Prostate gland (tissue), 2 donors: Measurements from ENCODE around the gene CHPF. TPM values are rescaled to one million over a fixed set of nuclear protein-coding genes. Genes with fewer than 3 reads are reported as not detected.
A peak's percentile ranks its signal among the peaks of the same experiment; 100 is the strongest.

Experiments
- DNase-seq: peaks from one replicate; pipeline ENCODE4 v3.0.0-alpha.2; 2019; ENCODE audit warnings: low spot score
- H3K27ac ChIP-seq, 2 donors: fragments of 200-600 bp; sonication (generic); 2 replicates each; pipeline ENCODE4 v1.5.1; 2017 to 2019
- H3K27me3 ChIP-seq: fragments of 200-600 bp; sonication (generic); replicated peaks from 2 replicates; pipeline ENCODE4 v1.5.1; 2019; ENCODE audit not compliant: insufficient read depth
- H3K36me3 ChIP-seq, 2 donors: fragments of 200-600 bp; sonication (generic); 1 replicate in 1 of 2; 2 replicates in 1 of 2; pipeline versions ENCODE4 v1.5.1 to v1.8.1; 2017 to 2019
- H3K4me1 ChIP-seq: fragments of 200-600 bp; sonication (generic); replicated peaks from 2 replicates; pipeline ENCODE4 v1.5.1; 2019
- H3K4me3 ChIP-seq, 2 donors: fragments of 200-600 bp; sonication (generic); 2 replicates each; pipeline ENCODE4 v1.5.1; 2017 to 2019
- H3K9me3 ChIP-seq: fragments of 200-600 bp; sonication (generic); 2 replicates; pipeline ENCODE4 v1.5.1; 2017
- POLR2A ChIP-seq: fragments of 450-650 bp; IDR thresholded peaks from one replicate; pipeline ENCODE4 v1.6.1; 2016; ENCODE audit warnings: antibody characterized with exemption, mild to moderate bottlenecking
- POLR2AphosphoS5 ChIP-seq: sonication (generic); formaldehyde crosslinking; IDR thresholded peaks from one replicate; pipeline ENCODE4 v1.6.1; 2017; ENCODE audit warnings: antibody characterized with exemption
- WGBS: methylation state at CpG from one replicate; pipeline ENCODE4 v1.1.5; 2018; 5-methylcytosine and 5-hydroxymethylcytosine counted together
- intact Hi-C: fragments of 100-400 bp; cut with DNase I; formaldehyde crosslinking; loops from one replicate; pipeline ENCODE4 v1.14.2; 2022
- total RNA-seq, 2 donors: library from RNA; depleted of rRNA; stranded (reverse); fragments of >200 nt; gene quantifications; one replicate each; pipeline ENCODE4 v1.1.0, GENCODE V29; 2016
- TF ChIP-seq, protein P1 (sequence below), 4 experiments: fragments of 200-600 bp in 2 of 4; fragments of 450-650 bp in 2 of 4; sonication (generic) in 2 of 4; IDR thresholded peaks; 1 replicate in 3 of 4; 2 replicates in 1 of 4; pipeline ENCODE4 v1.5.1; 2016 to 2019; ENCODE audit warnings: antibody characterized with exemption in 4 of 4, mild to moderate bottlenecking in 2 of 4, moderate library complexity in 2 of 4

CHPF gene
- total RNA-seq, 2 donors from 2014 or later, result 150 to 819 TPM

DNA sequence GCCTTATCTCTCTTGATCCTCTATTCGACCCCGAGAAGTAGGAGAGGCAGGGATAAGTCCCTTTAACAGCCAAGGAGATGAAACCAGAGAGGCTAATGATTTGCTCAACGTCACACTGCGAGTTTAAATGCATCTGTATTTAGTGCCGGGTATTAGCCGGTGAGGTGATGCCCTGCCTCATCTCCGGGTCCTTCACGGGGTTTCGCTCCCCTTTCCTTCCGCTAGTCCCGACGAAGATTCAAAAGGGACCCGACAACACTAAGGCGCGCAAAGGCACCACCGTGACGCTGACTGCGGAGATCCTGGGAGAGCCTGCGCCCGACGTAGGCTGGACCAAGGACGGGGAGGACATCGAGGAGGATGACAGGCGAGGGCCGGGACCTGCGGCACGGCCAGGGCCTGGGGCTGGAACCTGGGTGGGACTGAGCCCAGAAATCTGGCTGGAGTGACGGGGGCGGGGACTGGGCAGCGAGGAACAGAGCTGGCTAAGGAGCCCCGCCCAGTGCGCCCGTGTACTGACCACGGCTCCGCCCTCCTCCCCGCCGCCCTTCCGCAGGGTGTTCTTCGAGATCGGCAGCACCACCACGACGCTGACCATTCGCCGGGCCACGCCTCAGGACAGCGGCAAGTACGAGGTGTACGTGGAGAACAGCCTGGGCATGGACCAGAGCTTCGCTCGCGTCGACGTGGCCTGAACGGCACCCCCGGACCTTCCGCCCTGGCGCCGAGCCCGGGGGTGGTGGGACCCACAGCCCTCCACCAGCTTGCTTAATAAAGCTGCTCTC lies 45.9 kb downstream of the CHPF start:
- H3K4me1 ChIP-seq, result peaks cover 12% of the 10 kb centered on the region
- no peaks in the 10 kb centered on the region for H3K27me3 ChIP-seq
- H3K27ac ChIP-seq, result peak overlapping the region; percentile 90 to 95
- TF ChIP-seq POLR2A (peak; percentile 63), POLR2AphosphoS5 (peak; percentile 66)
- TF ChIP-seq, protein P1, sequence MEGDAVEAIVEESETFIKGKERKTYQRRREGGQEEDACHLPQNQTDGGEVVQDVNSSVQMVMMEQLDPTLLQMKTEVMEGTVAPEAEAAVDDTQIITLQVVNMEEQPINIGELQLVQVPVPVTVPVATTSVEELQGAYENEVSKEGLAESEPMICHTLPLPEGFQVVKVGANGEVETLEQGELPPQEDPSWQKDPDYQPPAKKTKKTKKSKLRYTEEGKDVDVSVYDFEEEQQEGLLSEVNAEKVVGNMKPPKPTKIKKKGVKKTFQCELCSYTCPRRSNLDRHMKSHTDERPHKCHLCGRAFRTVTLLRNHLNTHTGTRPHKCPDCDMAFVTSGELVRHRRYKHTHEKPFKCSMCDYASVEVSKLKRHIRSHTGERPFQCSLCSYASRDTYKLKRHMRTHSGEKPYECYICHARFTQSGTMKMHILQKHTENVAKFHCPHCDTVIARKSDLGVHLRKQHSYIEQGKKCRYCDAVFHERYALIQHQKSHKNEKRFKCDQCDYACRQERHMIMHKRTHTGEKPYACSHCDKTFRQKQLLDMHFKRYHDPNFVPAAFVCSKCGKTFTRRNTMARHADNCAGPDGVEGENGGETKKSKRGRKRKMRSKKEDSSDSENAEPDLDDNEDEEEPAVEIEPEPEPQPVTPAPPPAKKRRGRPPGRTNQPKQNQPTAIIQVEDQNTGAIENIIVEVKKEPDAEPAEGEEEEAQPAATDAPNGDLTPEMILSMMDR (IDR thresholded peaks at IDR 0.05), result no peak
- no peaks in the 10 kb centered on the region for H3K36me3 ChIP-seq
- intact Hi-C loops, result loop anchor here (5.0 kb wide), 1 partner anchor 35 kb away; no protein-coding TSS in a partner anchor
- DNase-seq, result peak; percentile 85
- WGBS, result 2% methylated on average over 48 of the region's 59 CpGs
- peak overlapping the region; percentile 64 to 73 for H3K4me3 ChIP-seq
- no peaks in the 10 kb centered on the region for H3K9me3 ChIP-seq

GRCh38 chr2:219496825-219497494 lies 46.6 kb downstream of the CHPF start:
- Histone ChIP-seq H3K27ac (peak overlapping the region; percentile 90 to 95), H3K36me3 (no peaks in the 10 kb centered on the region), H3K27me3 (no peaks in the 10 kb centered on the region), H3K4me1 (peaks cover 12% of the 10 kb centered on the region), H3K9me3 (no peaks in the 10 kb centered on the region), H3K4me3 (peak overlapping the region in 1 of 2 donors; percentile 73)
- intact Hi-C loops, result loop anchor here (5.0 kb wide), 1 partner anchor 35 kb away; no protein-coding TSS in a partner anchor
- 25% methylated on average over 48 of the region's 61 CpGs for WGBS
- TF ChIP-seq POLR2A, result no peak
- TF ChIP-seq, protein P1 (IDR thresholded peaks at IDR 0.05), result no peak
- no peak for DNase-seq

DNA sequence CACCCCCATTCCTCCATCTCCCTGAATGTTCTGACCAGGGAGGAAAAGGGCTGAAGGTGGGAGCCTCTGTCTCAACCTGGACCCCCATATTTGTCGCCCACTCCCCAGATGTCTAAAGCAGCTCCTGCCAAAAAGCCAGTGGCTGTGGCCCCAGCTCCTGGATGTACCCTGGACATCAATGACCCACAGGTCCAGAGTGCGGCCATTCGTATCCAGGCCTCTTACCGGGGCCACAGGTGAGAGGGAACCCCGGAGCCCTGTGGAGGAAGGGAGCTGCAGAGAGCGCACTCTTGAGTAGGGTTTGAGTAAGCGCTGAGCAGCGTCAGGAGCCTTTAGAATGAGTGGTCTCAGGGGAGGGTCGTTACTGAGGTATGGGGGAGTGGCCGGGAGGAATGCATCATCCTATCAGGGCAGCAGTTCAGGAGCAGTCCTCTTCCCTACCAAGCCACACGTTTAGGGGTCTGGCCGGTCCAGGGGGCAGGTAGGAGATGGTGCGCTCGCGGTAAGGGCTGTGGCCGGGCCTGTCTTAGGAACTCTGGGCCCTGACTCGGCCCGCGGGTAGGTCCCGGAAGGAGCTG lies 47.3 kb downstream of the CHPF start:
- DNase-seq, result no peak
- no peak overlapping the region for H3K27ac ChIP-seq
- intact Hi-C loops, result loop anchor here (5.0 kb wide), 1 partner anchor 34 kb away; no protein-coding TSS in a partner anchor
- peaks cover 12% of the 10 kb centered on the region for H3K4me1 ChIP-seq
- 47% methylated on average over 19 of the region's 20 CpGs for WGBS
- no peaks in the 10 kb centered on the region for H3K9me3 ChIP-seq
- H3K4me3 ChIP-seq, result no peak overlapping the region
- no peaks in the 10 kb centered on the region for H3K27me3 ChIP-seq
- TF ChIP-seq POLR2A, result no peak
- TF ChIP-seq POLR2AphosphoS5, result no peak
- TF ChIP-seq, protein P1 (IDR thresholded peaks at IDR 0.05), result no peak
- H3K36me3 ChIP-seq, result no peaks in the 10 kb centered on the region

DNA sequence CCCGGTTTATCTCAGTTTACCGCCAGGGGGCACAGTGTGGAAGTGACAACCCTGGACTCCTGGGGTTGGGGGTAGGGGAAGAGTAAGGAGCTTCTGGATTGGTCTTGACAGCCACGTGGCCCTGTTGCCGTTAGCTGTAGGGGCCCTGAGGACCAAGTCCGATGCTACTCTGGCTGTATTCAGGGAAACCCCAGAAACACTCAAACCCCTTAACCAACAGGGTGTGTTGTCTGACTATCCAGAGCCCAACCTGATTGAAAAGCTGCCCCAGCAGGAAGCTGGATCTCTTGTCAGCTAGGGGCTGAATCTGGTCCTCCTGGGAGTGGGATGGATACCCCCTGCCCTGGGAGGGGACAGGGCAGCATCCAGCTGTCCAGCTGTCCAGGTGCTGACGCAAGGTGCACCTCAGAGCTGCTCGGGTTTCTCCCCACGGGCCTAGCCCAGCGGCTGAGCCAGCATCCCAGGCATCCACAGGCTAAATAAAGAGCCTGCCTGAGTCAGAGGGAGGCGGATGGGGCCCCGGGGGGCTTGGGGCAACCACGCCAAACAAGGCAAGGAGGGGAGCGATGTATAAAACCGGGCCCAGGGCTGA lies 48.0 kb downstream of the CHPF start:
- H3K4me1 ChIP-seq, result peaks cover 12% of the 10 kb centered on the region
- no peak for DNase-seq
- no peaks in the 10 kb centered on the region for H3K9me3 ChIP-seq
- H3K4me3 ChIP-seq, result no peak overlapping the region
- no peak for TF ChIP-seq POLR2A
- TF ChIP-seq, protein P1 (IDR thresholded peaks at IDR 0.05), result peak in 3 of 4 experiments; percentile 43 to 51 (median 44)
- H3K27me3 ChIP-seq, result no peaks in the 10 kb centered on the region
- H3K27ac ChIP-seq, result no peak overlapping the region
- 29% methylated on average over 14 of the region's 14 CpGs for WGBS
- no peaks in the 10 kb centered on the region for H3K36me3 ChIP-seq
- intact Hi-C loops, result loop anchor here (5.0 kb wide), 1 partner anchor 33 kb away; no protein-coding TSS in a partner anchor
